NT2/D1 (cell line): ENCODE data around the gene SPOPL.

Experiments
- DNase-seq: peaks from one replicate; pipeline ENCODE4 v3.0.0-alpha.2; 2011; ENCODE audit warnings: low read depth, low spot score
- H3K27me3 ChIP-seq: 2 replicates; pipeline ENCODE4 v1.6.0; 2011; ENCODE audit warnings: mild to moderate bottlenecking; ENCODE audit not compliant: insufficient read length, insufficient read depth
- H3K36me3 ChIP-seq: 2 replicates; pipeline ENCODE4 v1.6.1; 2011; ENCODE audit warnings: mild to moderate bottlenecking, low read length, mixed read lengths; ENCODE audit not compliant: insufficient read depth, insufficient read length
- H3K4me1 ChIP-seq: 2 replicates; pipeline ENCODE4 v1.5.1; 2011; ENCODE audit not compliant: insufficient read depth, insufficient read length
- H3K4me3 ChIP-seq: 2 replicates; pipeline ENCODE4 v1.5.1; 2011; ENCODE audit warnings: low read depth; ENCODE audit not compliant: insufficient read length
- H3K9ac ChIP-seq: 2 replicates; pipeline ENCODE4 v1.6.0; 2011; ENCODE audit warnings: low read depth; ENCODE audit not compliant: insufficient read length
- H3K9me3 ChIP-seq: 2 replicates; pipeline ENCODE4 v1.5.1; 2011; ENCODE audit warnings: mild to moderate bottlenecking, low read length; ENCODE audit not compliant: insufficient read depth
- SUZ12 ChIP-seq: IDR thresholded peaks from 2 replicates; pipeline ENCODE4 v1.6.1; 2011; ENCODE audit not compliant: insufficient read length, insufficient read depth; ENCODE audit errors: extremely low read depth
- YY1 ChIP-seq: IDR thresholded peaks from 2 replicates; pipeline ENCODE4 v1.6.1; 2011; ENCODE audit not compliant: insufficient read length, insufficient read depth
- ZNF274 ChIP-seq: IDR thresholded peaks from 2 replicates; pipeline ENCODE4 v1.6.1; 2011; ENCODE audit warnings: mild to moderate bottlenecking, low read depth, low read length

Gene SPOPL

GRCh38 chr2:138502255-138503086 lies 901 bp downstream of the SPOPL start:
- Histone ChIP-seq H3K9ac (peak overlapping the region; percentile 93), H3K9me3 (no peaks in the 10 kb centered on the region; the same call in 1 of the 2 replicates), H3K4me3 (peak overlapping the region; percentile 83), H3K27me3 (no peaks in the 10 kb centered on the region), H3K4me1 (no peaks in the 10 kb centered on the region), H3K36me3 (peaks cover 7% of the 10 kb centered on the region)
- TF ChIP-seq SUZ12, result no peak
- no peak for TF ChIP-seq ZNF274
- TF ChIP-seq YY1, result no peak
- no peak for DNase-seq

- no peak for TF ChIP-seq SUZ12
- TF ChIP-seq ZNF274, result no peak
- no peak for TF ChIP-seq YY1
- Histone ChIP-seq H3K9ac (peak overlapping the region; percentile 93), H3K4me1 (no peaks in the 10 kb centered on the region), H3K4me3 (peak overlapping the region; percentile 83), H3K9me3 (no peaks in the 10 kb centered on the region; the same call in 1 of the 2 replicates), H3K36me3 (peaks cover 7% of the 10 kb centered on the region), H3K27me3 (no peaks in the 10 kb centered on the region)
- DNase-seq, result no peak
Measured at GRCh38 chr2:138503087-138503442, 1.5 kb downstream of the SPOPL start.

- H3K4me1 ChIP-seq, result no peaks in the 10 kb centered on the region
- no peak for TF ChIP-seq SUZ12
- no peak for TF ChIP-seq ZNF274
- no peak for TF ChIP-seq YY1
- H3K27me3 ChIP-seq, result no peaks in the 10 kb centered on the region
- H3K36me3 ChIP-seq, result peaks cover 10% of the 10 kb centered on the region
- H3K9ac ChIP-seq, result no peak overlapping the region
- DNase-seq, result no peak
- no peaks in the 10 kb centered on the region; the same call in 1 of the 2 replicates for H3K9me3 ChIP-seq
- H3K4me3 ChIP-seq, result peak overlapping the region; percentile 83
Measured at GRCh38 chr2:138503652-138504051, 2.1 kb downstream of the SPOPL start.

- H3K27me3 ChIP-seq, result no peaks in the 10 kb centered on the region
- H3K36me3 ChIP-seq, result peaks cover 9% of the 10 kb centered on the region
- H3K9ac ChIP-seq, result no peak overlapping the region
- no peak for DNase-seq
- no peaks in the 10 kb centered on the region; the same call in 1 of the 2 replicates for H3K9me3 ChIP-seq
- no peak overlapping the region for H3K4me3 ChIP-seq
- no peak for TF ChIP-seq YY1
- TF ChIP-seq ZNF274, result no peak
- no peak for TF ChIP-seq SUZ12
- no peaks in the 10 kb centered on the region for H3K4me1 ChIP-seq
Measured at GRCh38 chr2:138504092-138504491, 2.5 kb downstream of the SPOPL start.

- Histone ChIP-seq H3K36me3 (peaks cover 8% of the 10 kb centered on the region), H3K4me1 (no peaks in the 10 kb centered on the region), H3K4me3 (no peak overlapping the region), H3K9me3 (no peaks in the 10 kb centered on the region; the same call in 1 of the 2 replicates), H3K27me3 (no peaks in the 10 kb centered on the region), H3K9ac (no peak overlapping the region)
- TF ChIP-seq ZNF274 (no peak), YY1 (no peak), SUZ12 (no peak)
- DNase-seq, result no peak
Measured at GRCh38 chr2:138504546-138505235, 3.1 kb downstream of the SPOPL start.

- Histone ChIP-seq H3K9ac (no peak overlapping the region), H3K27me3 (no peaks in the 10 kb centered on the region), H3K4me1 (no peaks in the 10 kb centered on the region), H3K36me3 (peaks cover 5% of the 10 kb centered on the region), H3K4me3 (no peak overlapping the region), H3K9me3 (no peaks in the 10 kb centered on the region)
- no peak for TF ChIP-seq SUZ12
- no peak for TF ChIP-seq YY1
- no peak for TF ChIP-seq ZNF274
- DNase-seq, result no peak
Measured at GRCh38 chr2:138507267-138507666, 5.7 kb downstream of the SPOPL start.

- H3K4me1 ChIP-seq, result no peaks in the 10 kb centered on the region
- H3K9me3 ChIP-seq, result no peaks in the 10 kb centered on the region
- peaks cover 5% of the 10 kb centered on the region for H3K36me3 ChIP-seq
- H3K4me3 ChIP-seq, result no peak overlapping the region
- DNase-seq, result no peak
- H3K9ac ChIP-seq, result no peak overlapping the region
- H3K27me3 ChIP-seq, result no peaks in the 10 kb centered on the region
- TF ChIP-seq ZNF274 (no peak), SUZ12 (no peak), YY1 (no peak)
Measured at GRCh38 chr2:138510319-138510718, 8.7 kb downstream of the SPOPL start.
